ENCODE measurements around the gene CRTC3.
"Not testable (repeated sequence)": the region's sequence is repeated elsewhere in the genome, so short reads cannot be mapped to it uniquely, and the experiment has no call there.

Gene CRTC3

DNA sequence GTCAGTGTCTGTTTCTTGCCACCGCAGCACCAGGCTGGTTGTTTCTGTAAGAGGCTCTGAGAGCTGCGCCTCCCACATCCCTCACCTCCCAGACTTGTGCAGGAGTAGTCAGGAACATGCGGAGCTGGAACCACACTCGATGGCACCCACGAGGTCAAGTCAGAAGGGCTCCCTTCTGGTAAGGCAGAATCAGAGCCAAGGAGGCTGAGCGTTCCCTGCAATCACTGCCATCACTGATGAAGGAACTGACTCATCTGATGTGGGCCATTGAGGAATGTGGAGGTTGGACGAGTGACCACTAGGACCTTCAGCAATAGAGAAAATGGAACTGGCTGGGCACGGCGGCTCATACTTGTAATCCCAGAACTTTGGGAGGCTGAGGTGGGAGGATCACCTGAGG, 151.8 kb downstream of the CRTC3 start:
- no peak for DNase-seq (ENCODE audit: low spot score)
- no peak for TF ChIP-seq CTCF (IDR thresholded peaks at IDR 0.05; ENCODE audit: borderline replicate concordance, control extremely low read depth, extremely low read depth, insufficient read depth, missing control alignments)
- in situ Hi-C loops (cut with MboI; ENCODE audit: low sequenced_read_pairs, unreplicated experiment), result no loop called here

DNA sequence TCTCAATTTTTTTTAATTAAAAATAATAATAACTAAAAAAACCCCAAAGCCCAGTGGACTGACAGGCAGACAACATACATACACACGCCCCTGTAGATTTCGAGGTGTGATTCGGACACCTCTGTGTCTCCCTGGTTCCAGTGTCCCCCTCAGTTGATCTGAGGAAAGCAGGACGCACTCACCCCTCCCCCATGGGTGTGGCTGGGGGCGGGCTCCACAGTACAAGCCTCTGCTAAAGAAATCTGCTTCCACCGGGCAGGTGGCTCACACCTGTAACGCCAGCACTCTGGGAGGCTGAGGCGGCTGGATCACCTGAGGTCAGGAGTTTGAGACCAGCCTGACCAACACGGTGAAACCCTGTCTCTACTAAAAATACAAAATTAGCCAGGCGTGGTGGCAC, 153.6 kb downstream of the CRTC3 start:
- in situ Hi-C loops (cut with MboI; ENCODE audit: low sequenced_read_pairs, unreplicated experiment), result no loop called here
- no peak for DNase-seq (ENCODE audit: low spot score)
- TF ChIP-seq CTCF (IDR thresholded peaks at IDR 0.05; ENCODE audit: borderline replicate concordance, control extremely low read depth, extremely low read depth, insufficient read depth, missing control alignments), result no peak

- DNase-seq (ENCODE audit: low spot score), result no peak
- no peak for TF ChIP-seq CTCF (IDR thresholded peaks at IDR 0.05; ENCODE audit: borderline replicate concordance, control extremely low read depth, extremely low read depth, insufficient read depth, missing control alignments)
Observed at GRCh38 chr15:90683876-90684275, 154.2 kb downstream of the CRTC3 start.

GRCh38 chr15:90684281-90684680, 154.6 kb downstream of the CRTC3 start:
- DNase-seq (ENCODE audit: low spot score), result no peak
- TF ChIP-seq CTCF (IDR thresholded peaks at IDR 0.05; ENCODE audit: borderline replicate concordance, control extremely low read depth, extremely low read depth, insufficient read depth, missing control alignments), result no peak
- in situ Hi-C loops (cut with MboI; ENCODE audit: low sequenced_read_pairs, unreplicated experiment), result no loop called here

More at GRCh38 chr15:90683876-90684275, 154.2 kb downstream of the CRTC3 start:
- in situ Hi-C loops (cut with MboI; ENCODE audit: low sequenced_read_pairs, unreplicated experiment), result no loop called here

DNA sequence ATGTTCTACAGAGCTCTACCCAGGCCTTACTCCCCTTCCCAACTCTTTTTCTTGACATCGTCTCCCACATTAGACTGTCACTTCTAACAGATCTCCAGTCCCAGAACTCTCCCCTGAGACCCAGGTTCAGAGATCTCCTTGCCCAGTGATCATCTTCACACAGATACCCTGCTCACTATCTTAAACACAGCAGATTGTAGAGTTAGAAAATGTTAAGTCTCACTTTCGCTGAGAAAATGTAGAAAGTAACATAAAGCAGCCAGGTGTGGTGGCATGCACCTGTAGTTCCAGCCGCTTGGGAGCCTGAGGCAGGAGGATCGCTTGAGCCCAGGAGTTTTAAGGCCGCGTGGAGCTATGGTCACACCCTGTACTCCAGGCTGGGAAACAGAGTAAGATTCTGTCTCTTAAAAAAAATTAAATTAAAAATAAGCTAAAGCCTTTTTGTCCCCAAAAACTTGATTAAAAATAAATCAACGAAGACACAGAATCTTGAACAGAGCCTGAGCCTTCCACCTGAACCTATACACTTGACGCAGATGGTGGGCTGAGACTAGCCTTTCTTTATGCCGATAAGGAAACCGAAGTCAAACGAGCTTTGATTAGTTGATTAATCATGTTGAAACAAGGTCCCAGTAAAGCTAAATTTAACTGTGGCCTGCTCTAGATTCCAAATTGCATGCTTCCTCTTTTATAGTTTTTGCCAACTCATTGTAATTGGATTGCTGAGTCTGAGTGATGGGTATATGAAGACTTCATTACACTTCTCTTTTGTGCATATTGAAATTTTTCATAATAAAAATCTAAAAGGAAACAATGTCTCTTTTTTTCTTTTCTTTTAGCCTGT, 156.1 kb downstream of the CRTC3 start:
- TF ChIP-seq CTCF (IDR thresholded peaks at IDR 0.05; ENCODE audit: borderline replicate concordance, control extremely low read depth, extremely low read depth, insufficient read depth, missing control alignments), result no peak
- in situ Hi-C loops (cut with MboI; ENCODE audit: low sequenced_read_pairs, unreplicated experiment), result no loop called here
- no peak for DNase-seq (ENCODE audit: low spot score)

DNA sequence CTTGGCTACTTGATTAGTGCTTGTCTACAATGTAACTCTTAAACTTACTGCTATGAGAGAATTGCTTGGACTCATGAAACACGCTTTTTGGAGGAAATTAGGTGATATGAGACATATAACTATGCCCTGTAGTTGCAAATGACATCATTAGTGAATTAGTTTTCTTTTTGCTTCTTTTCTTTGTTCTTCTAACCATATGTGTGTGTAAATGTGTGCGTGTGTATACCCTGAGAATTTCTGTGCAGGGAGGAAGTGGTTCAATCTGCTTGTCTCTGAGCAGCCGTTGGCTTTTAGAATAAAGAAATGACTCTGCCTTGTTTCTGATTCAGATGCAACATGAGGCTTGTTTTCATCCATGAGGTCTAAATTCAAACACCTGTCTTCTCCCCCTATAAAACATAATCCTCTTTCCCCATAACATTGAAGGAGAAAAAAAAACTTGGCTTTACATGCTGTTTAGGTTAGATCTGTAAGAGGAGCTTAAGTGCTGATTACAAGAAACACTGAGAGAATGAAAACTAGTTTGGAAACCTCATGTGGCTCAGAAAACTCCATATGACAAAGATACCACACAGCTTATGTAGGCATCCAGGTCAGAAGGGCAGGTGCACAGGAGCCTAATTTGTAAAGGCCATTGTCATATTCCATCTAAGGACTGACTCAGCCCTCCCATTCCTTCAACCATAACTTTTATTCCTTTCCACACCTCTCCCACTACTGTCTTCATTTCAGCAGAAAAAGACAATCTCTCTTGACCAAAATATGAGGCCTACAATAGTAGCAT, 156.9 kb downstream of the CRTC3 start:
- no peak for TF ChIP-seq CTCF (IDR thresholded peaks at IDR 0.05; ENCODE audit: borderline replicate concordance, control extremely low read depth, extremely low read depth, insufficient read depth, missing control alignments)
- peak; percentile 59 for DNase-seq (ENCODE audit: low spot score)
- in situ Hi-C loops (cut with MboI; ENCODE audit: low sequenced_read_pairs, unreplicated experiment), result no loop called here

DNA sequence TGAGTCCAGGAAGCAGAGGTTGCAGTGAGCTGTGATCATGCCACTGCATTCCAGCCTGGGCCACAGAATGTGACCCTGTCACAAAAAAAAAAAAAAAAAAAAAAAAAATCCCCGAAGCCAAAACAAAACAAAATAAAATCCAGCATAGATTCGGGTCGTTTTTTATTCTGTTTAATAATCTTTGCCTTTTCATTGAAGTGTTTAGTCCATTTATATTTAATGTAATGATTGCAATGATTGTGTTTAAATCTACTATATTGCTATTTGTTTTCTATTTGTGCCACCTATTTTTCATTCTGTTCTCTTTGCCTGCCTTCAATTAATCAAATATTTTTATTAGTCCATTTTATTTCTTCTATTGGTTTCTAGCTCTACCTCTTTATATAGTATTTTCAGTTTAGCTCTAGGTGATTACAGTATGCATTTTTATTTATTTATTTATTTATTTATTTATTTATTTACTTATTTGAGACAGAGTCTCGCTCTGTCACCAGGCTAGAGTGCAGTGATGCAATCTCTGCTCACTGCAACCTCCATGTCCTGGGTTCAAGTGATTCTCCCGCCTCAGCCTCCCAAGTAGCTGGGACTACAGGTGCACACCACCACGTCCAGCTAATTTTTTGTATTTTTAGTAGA, 159.7 kb downstream of the CRTC3 start:
- in situ Hi-C loops (cut with MboI; ENCODE audit: low sequenced_read_pairs, unreplicated experiment), result not testable (repeated sequence)

More for the DNA sequence above, 159.7 kb downstream of the CRTC3 start:
- DNase-seq (ENCODE audit: low spot score), result not testable (repeated sequence)
